ENCODE results near the gene CD68.
A peak's percentile ranks its signal among the peaks of the same experiment; 100 is the strongest.

CD68 gene

GRCh38 chr17:7559320-7560171 is 19.9 kb upstream of the CD68 start:
- DNase-seq (ENCODE audit: low spot score) = no peak

- peak; percentile 68 for DNase-seq (ENCODE audit: low spot score)
Measured at GRCh38 chr17:7560172-7561027, 19.0 kb upstream of the CD68 start.

- DNase-seq (ENCODE audit: low spot score) = peak; percentile 89
Measured at GRCh38 chr17:7561028-7561575, 18.3 kb upstream of the CD68 start.

GRCh38 chr17:7561589-7562207 is 17.7 kb upstream of the CD68 start, which contains the start of gene SENP3:
Gene SENP3 (plus strand): TSS chr17:7561919. CDS start chr17:7563077, 1,158 bp downstream.
- peak; percentile 91 for DNase-seq (ENCODE audit: low spot score)

GRCh38 chr17:7562208-7562605 is 17.2 kb upstream of the CD68 start:
- DNase-seq (ENCODE audit: low spot score) = peak; percentile 46

GRCh38 chr17:7563115-7563869 is 16.1 kb upstream of the CD68 start:
- DNase-seq (ENCODE audit: low spot score) = peak; percentile 69

- DNase-seq (ENCODE audit: low spot score) = no peak
Measured at GRCh38 chr17:7569571-7569970, 9.9 kb upstream of the CD68 start.

GRCh38 chr17:7570351-7570750 is 9.1 kb upstream of the CD68 start:
- no peak for DNase-seq (ENCODE audit: low spot score)

GRCh38 chr17:7572338-7572587 is 7.2 kb upstream of the CD68 start:
- no peak for DNase-seq (ENCODE audit: low spot score)

- DNase-seq (ENCODE audit: low spot score) = peak; percentile 99
Measured at GRCh38 chr17:7572588-7573323, 6.7 kb upstream of the CD68 start.

GRCh38 chr17:7573324-7574080 is 5.9 kb upstream of the CD68 start:
- DNase-seq (ENCODE audit: low spot score) = peak; percentile 89

GRCh38 chr17:7574176-7574953 is 5.1 kb upstream of the CD68 start:
- peak; percentile 48 for DNase-seq (ENCODE audit: low spot score)

GRCh38 chr17:7575481-7575883 is 4.0 kb upstream of the CD68 start:
- DNase-seq (ENCODE audit: low spot score) = peak; percentile 42

- DNase-seq (ENCODE audit: low spot score) = peak; percentile 43
Measured at GRCh38 chr17:7575959-7576358, 3.5 kb upstream of the CD68 start.

- no peak for DNase-seq (ENCODE audit: low spot score)
Measured at GRCh38 chr17:7576432-7576937, 3.0 kb upstream of the CD68 start.

GRCh38 chr17:7577327-7578199 is 1.9 kb upstream of the CD68 start:
- DNase-seq (ENCODE audit: low spot score) = no peak

- peak; percentile 49 for DNase-seq (ENCODE audit: low spot score)
Measured at GRCh38 chr17:7579834-7580603, 581 bp downstream of the CD68 start.
